Testis (tissue), 3 donors: ENCODE measurements around the gene CDK6. TPM values are rescaled to one million over a fixed set of nuclear protein-coding genes. Genes with fewer than 3 reads are reported as not detected.

ENCODE experiments used
- DNase-seq: peaks from one replicate; pipeline ENCODE4 v3.0.0-alpha.2; 2019
- H3K27ac ChIP-seq, 2 donors: fragments of 200-600 bp; sonication (generic); one replicate each; pipeline ENCODE4 v1.5.1; 2019
- H3K27me3 ChIP-seq: fragments of 200-600 bp; sonication (generic); one replicate; pipeline ENCODE4 v1.5.1; 2019
- H3K36me3 ChIP-seq: fragments of 200-600 bp; sonication (generic); one replicate; pipeline ENCODE4 v1.5.1; 2017; ENCODE audit warnings: low read depth; ENCODE audit errors: missing control alignments
- H3K4me1 ChIP-seq: fragments of 200-600 bp; sonication (generic); one replicate; pipeline ENCODE4 v1.5.1; 2019
- H3K4me3 ChIP-seq, 2 donors: fragments of 200-600 bp; sonication (generic); one replicate each; pipeline ENCODE4 v1.5.1; 2017 to 2019
- H3K9me3 ChIP-seq: fragments of 200-600 bp; sonication (generic); one replicate; pipeline ENCODE4 v1.5.1; 2017
- POLR2A ChIP-seq: fragments of 450-650 bp; IDR thresholded peaks from one replicate; pipeline ENCODE4 v1.6.1; 2017; ENCODE audit warnings: antibody characterized with exemption, mild to moderate bottlenecking, moderate library complexity
- WGBS, 2 donors: methylation state at CpG; one replicate each; pipeline ENCODE4 v1.1.5; 2018; 5-methylcytosine and 5-hydroxymethylcytosine counted together
- intact Hi-C: fragments of 100-400 bp; cut with DNase I; formaldehyde crosslinking; loops from one replicate; pipeline ENCODE4 v1.15.1; 2023; ENCODE audit warnings: low total_unique reads
- polyA plus RNA-seq: library from polyadenylated mRNA; stranded (reverse); fragments of 350-450 nt; fragmentation: Illumina TruSeq; extraction: RNeasy Lipid Tissue Mini Kit (QIAGEN cat#74804); gene quantifications from one replicate; pipeline ENCODE4 v1.2.3, GENCODE V29; 2014; ENCODE audit warnings: low read depth, low replicate concordance; ENCODE audit not compliant: insufficient read depth
- total RNA-seq, 2 donors: library from RNA; depleted of rRNA; stranded (reverse); fragments of >200 nt; gene quantifications; one replicate each; pipeline ENCODE4 v1.2.3, GENCODE V29; 2016
- TF ChIP-seq, protein P1 (sequence below), 3 experiments: fragments of 450-650 bp in 2 of 3; fragments of 200-600 bp in 1 of 3; sonication (generic) in 1 of 3; IDR thresholded peaks; one replicate each; pipeline ENCODE4 v1.5.1; 2016 to 2019; ENCODE audit warnings: antibody characterized with exemption in 3 of 3, mild to moderate bottlenecking in 2 of 3, moderate library complexity in 1 of 3

CDK6 gene
- total and polyA plus RNA-seq, 3 donors from 2014 or later: 21.1 to 31.6 (median 22.8) TPM

DNA sequence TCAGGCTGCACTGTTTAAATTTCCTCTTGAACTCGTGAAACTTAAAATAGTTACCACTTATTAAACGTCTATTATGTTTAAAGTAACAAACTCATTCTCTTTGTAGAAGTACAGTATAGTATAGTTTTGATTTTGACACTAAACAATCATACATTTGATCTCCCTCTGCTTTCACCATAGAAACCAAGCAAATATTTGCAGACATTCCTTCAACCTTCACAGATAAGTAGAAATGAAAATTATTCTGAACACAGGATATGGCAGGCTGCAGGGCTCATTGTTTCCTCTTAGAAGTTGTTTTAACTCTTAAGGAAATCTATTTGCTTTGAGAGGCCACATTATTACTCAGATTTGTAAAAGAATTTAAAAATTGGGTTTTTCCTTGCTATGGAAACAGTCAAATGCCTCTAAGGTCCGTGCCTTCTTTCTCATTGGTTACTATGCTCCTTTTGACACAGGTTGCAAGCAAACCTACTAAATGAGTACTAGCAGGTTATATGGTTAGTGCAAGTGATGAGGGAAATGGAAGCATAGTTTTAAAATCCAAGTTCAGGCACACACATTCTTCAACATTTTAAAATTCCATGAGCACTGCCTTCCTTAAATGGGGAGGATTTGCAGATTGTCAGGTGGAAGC lies 153.4 kb downstream of the CDK6 start:
- TF ChIP-seq, protein P1, sequence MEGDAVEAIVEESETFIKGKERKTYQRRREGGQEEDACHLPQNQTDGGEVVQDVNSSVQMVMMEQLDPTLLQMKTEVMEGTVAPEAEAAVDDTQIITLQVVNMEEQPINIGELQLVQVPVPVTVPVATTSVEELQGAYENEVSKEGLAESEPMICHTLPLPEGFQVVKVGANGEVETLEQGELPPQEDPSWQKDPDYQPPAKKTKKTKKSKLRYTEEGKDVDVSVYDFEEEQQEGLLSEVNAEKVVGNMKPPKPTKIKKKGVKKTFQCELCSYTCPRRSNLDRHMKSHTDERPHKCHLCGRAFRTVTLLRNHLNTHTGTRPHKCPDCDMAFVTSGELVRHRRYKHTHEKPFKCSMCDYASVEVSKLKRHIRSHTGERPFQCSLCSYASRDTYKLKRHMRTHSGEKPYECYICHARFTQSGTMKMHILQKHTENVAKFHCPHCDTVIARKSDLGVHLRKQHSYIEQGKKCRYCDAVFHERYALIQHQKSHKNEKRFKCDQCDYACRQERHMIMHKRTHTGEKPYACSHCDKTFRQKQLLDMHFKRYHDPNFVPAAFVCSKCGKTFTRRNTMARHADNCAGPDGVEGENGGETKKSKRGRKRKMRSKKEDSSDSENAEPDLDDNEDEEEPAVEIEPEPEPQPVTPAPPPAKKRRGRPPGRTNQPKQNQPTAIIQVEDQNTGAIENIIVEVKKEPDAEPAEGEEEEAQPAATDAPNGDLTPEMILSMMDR (IDR thresholded peaks at IDR 0.05): no peak
- no peak for TF ChIP-seq POLR2A
- no peak for DNase-seq
- intact Hi-C loops: no loop called here

DNA sequence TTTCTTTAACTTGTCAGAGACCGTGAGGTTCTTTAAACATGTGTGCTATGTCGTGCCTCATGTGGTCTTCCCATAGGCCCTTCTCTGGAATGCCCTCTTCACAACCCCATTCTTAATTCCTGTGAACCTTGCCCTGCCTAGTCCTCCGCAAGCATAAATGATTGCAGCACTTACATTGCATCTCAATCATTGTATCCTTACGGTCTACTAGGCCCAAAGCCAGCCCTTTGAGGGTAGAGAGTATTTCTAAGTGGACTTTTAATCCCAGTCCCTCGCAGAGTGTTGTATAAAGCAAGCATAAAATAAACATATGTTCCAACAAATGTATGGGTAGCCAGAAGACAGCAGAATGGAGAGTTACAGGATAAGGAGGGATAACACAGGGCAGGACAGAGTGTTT lies 154.0 kb downstream of the CDK6 start:
- TF ChIP-seq, protein P1 (IDR thresholded peaks at IDR 0.05): no peak
- TF ChIP-seq POLR2A: no peak
- no peaks in the 10 kb centered on the region for H3K9me3 ChIP-seq
- no peak overlapping the region for H3K4me3 ChIP-seq
- intact Hi-C loops: no loop called here
- H3K4me1 ChIP-seq: no peaks in the 10 kb centered on the region
- no peak overlapping the region for H3K27ac ChIP-seq
- DNase-seq: no peak
- no peaks in the 10 kb centered on the region for H3K27me3 ChIP-seq
- H3K36me3 ChIP-seq: no peaks in the 10 kb centered on the region
- WGBS, 2 donors: 90 to 92% methylated on average over 5 of the region's 5 CpGs

More for the DNA sequence above, 153.4 kb downstream of the CDK6 start:
- H3K4me1 ChIP-seq: no peaks in the 10 kb centered on the region
- H3K27ac ChIP-seq: no peak overlapping the region
- H3K9me3 ChIP-seq: no peaks in the 10 kb centered on the region
- 52 to 55% methylated on average over 3 of the region's 3 CpGs for WGBS, 2 donors
- H3K27me3 ChIP-seq: no peaks in the 10 kb centered on the region
- no peak overlapping the region for H3K4me3 ChIP-seq
- no peaks in the 10 kb centered on the region for H3K36me3 ChIP-seq

DNA sequence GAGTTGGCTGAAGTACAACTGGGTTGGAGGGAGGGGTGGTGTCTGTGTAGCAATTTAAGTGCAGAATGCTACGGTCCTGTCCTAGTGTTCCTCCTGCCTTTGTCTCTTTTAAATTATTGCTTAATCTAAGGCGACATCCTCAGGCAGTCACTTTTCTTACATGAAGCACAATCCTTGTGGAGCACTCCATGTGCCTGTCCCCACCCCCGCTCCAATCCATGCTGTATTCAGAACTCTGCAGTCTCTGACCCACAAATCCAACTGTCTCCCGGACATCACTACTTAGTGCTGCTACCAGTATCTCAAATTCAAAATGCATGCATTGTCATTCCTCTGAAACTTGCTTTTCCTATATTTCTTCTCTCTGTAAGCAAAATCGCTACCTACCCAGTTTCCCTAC lies 154.7 kb downstream of the CDK6 start:
- Histone ChIP-seq H3K4me3 (no peak overlapping the region), H3K4me1 (no peaks in the 10 kb centered on the region), H3K9me3 (no peaks in the 10 kb centered on the region), H3K27me3 (no peaks in the 10 kb centered on the region), H3K27ac (no peak overlapping the region), H3K36me3 (no peaks in the 10 kb centered on the region)
- 77 to 83% methylated on average over 5 of the region's 5 CpGs for WGBS, 2 donors
- intact Hi-C loops: no loop called here
- no peak for DNase-seq
- TF ChIP-seq, protein P1 (IDR thresholded peaks at IDR 0.05): no peak
- TF ChIP-seq POLR2A: no peak

DNA sequence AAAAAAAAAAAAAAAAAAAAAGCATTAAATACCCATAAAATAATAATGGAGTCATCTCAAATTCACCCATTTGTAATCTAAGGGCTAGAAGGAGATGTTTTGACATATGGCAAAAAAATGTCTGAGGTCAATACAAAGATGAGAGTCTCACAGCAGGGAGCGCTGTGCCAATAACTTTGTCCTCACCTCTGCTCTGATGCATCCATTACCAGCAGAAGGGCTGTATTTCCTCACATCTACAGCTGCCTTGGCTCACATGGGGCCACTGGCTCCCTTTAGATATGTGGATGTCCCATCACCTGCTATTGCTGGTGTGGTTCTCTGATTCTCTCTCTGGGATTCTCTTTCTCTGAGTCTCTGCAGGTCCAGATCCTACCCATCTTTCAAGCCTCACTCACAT lies 155.9 kb downstream of the CDK6 start:
- DNase-seq: no peak
- intact Hi-C loops: no loop called here
- H3K36me3 ChIP-seq: no peaks in the 10 kb centered on the region
- 82 to 96% methylated on average over 1 of the region's 1 CpG for WGBS, 2 donors
- no peaks in the 10 kb centered on the region for H3K27me3 ChIP-seq
- no peaks in the 10 kb centered on the region for H3K9me3 ChIP-seq
- no peaks in the 10 kb centered on the region for H3K4me1 ChIP-seq
- no peak overlapping the region for H3K27ac ChIP-seq
- no peak overlapping the region for H3K4me3 ChIP-seq
- TF ChIP-seq POLR2A: no peak
- TF ChIP-seq, protein P1 (IDR thresholded peaks at IDR 0.05): no peak

DNA sequence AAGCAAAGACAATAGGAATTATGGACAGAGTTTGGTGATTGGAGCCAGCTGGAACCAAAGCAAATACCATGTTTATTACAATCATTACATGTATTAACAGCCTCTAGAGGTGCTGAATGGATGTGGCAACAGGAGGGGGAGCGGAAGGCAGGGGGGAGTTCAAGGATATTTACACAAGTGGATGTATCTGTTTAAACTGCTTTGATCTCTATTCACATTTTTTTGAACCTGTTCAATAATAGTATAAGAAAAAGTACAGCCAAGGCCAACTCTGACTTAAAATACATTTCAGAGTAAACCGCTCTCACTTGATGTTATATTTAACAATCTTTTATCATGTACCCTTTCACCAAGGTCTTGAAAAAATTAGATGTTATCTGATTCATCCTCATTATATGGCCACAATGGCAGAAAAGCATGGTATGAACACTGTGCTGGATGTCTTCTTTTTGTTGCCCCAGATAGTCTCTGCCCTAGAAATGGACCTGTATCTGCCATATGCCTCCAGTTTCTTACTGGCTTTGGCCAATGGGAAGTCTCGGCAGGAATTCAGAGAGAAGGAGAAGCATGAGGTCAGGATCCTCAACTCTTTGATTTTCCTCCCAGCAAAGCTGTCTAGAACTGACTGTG lies 158.0 kb downstream of the CDK6 start:
- no peaks in the 10 kb centered on the region for H3K27me3 ChIP-seq
- WGBS, 2 donors: 62 to 95% methylated on average over 3 of the region's 3 CpGs
- H3K36me3 ChIP-seq: no peaks in the 10 kb centered on the region
- TF ChIP-seq, protein P1 (IDR thresholded peaks at IDR 0.05): no peak
- TF ChIP-seq POLR2A: no peak
- H3K4me1 ChIP-seq: no peaks in the 10 kb centered on the region
- no peak overlapping the region for H3K4me3 ChIP-seq
- H3K9me3 ChIP-seq: no peaks in the 10 kb centered on the region
- intact Hi-C loops: no loop called here
- H3K27ac ChIP-seq: no peak overlapping the region
- DNase-seq: no peak
